ENCODE data around the gene CHCHD5. TPM values are rescaled to one million over a fixed set of nuclear protein-coding genes. Genes with fewer than 3 reads are reported as not detected.
"Not testable (repeated sequence)": the region's sequence is repeated elsewhere in the genome, so short reads cannot be mapped to it uniquely, and the experiment has no call there.

CHCHD5 gene
- polyA plus RNA-seq (2013, experiment 1 of 2), result 29.2 TPM
- 27.9 TPM for polyA plus RNA-seq (2013, experiment 2 of 2)

- Histone ChIP-seq H2BK5ac (ENCODE audit: low read length) (peak within 1 kb of the TSS; percentile 8), H3K4me3 (ENCODE audit: low read length in 2 of 2) (peak within 1 kb of the TSS; percentile 87 to 88), H3K9ac (ENCODE audit: low read depth, low read length, poor library complexity) (peak within 1 kb of the TSS; percentile 89), H2BK120ac (ENCODE audit: low read depth, low read length) (no peak within 1 kb of the TSS), H3K27ac (replicated peaks; ENCODE audit: low read length) (peak within 1 kb of the TSS; percentile 97), H3K79me1 (ENCODE audit: low read depth, low read length) (peaks cover 4% of the 10 kb centered on the region), H3K27me3 (ENCODE audit: control insufficient read depth in 3 of 3, insufficient read depth in 3 of 3, low read depth in 1 of 3, low read length in 3 of 3) (no peaks in the 10 kb centered on the region), H3K9me3 (replicated peaks in 1 of 2; ENCODE audit: control insufficient read depth in 2 of 2, insufficient read depth in 1 of 2, low read depth in 1 of 2, low read length in 2 of 2) (no peaks in the 10 kb centered on the region), H3K4me1 (ENCODE audit: control insufficient read depth in 2 of 2, insufficient read depth in 1 of 2, low read depth in 1 of 2, low read length in 2 of 2) (peaks cover 3 to 9% of the 10 kb centered on the region in 2 donors), H2BK12ac (ENCODE audit: low read length) (no peak within 1 kb of the TSS), H3K4me2 (ENCODE audit: insufficient read depth, low read length, poor library complexity, severe bottlenecking) (peak within 1 kb of the TSS; percentile 77), H3K4ac (ENCODE audit: low read length) (no peak within 1 kb of the TSS), H4K8ac (ENCODE audit: low read depth, low read length) (no peak within 1 kb of the TSS), H2AFZ (ENCODE audit: low read length) (peak within 1 kb of the TSS; percentile 92), H2AK5ac (ENCODE audit: low read depth, low read length) (no peak within 1 kb of the TSS), H3K23ac (ENCODE audit: low read depth, low read length, poor library complexity) (peak within 1 kb of the TSS; percentile 50), H4K91ac (ENCODE audit: low read depth, low read length, poor library complexity) (peak within 1 kb of the TSS; percentile 19), H3K14ac (ENCODE audit: low read length) (no peak within 1 kb of the TSS), H2BK15ac (ENCODE audit: low read length) (no peak within 1 kb of the TSS), H3K36me3 (replicated peaks in 1 of 2; ENCODE audit: control insufficient read depth in 2 of 2, insufficient read depth in 2 of 2, low read length in 2 of 2) (peaks cover 9 to 28% of the 10 kb centered on the region in 2 donors), H3K18ac (ENCODE audit: low read length) (peak within 1 kb of the TSS; percentile 89)
- no CpG with 5 or more reads among the region's 54 CpGs for WGBS, 2 donors (ENCODE audit: extremely low coverage in 2 of 2, insufficient read length in 2 of 2, insufficient replicate concordance in 1 of 2)
- peak; percentile 86 for DNase-seq (ENCODE audit: low spot score)
These were observed at the start of gene CHCHD5 for GRCh38 chr2:112584134-112584890. Gene CHCHD5, plus strand, starts transcription at chr2:112584609. Its CDS starts 39 bp downstream, at chr2:112584648.

- Histone ChIP-seq H3K27me3 (ENCODE audit: control insufficient read depth in 3 of 3, insufficient read depth in 3 of 3, low read depth in 1 of 3, low read length in 3 of 3) (no peaks in the 10 kb centered on the region), H3K4ac (ENCODE audit: low read length) (no peak overlapping the region), H2AK5ac (ENCODE audit: low read depth, low read length) (no peak overlapping the region), H3K9ac (ENCODE audit: low read depth, low read length, poor library complexity) (no peak overlapping the region), H4K91ac (ENCODE audit: low read depth, low read length, poor library complexity) (no peak overlapping the region), H2AFZ (ENCODE audit: low read length) (no peak overlapping the region), H2BK5ac (ENCODE audit: low read length) (no peak overlapping the region), H4K8ac (ENCODE audit: low read depth, low read length) (no peak overlapping the region), H3K27ac (replicated peaks; ENCODE audit: low read length) (no peak overlapping the region), H3K23ac (ENCODE audit: low read depth, low read length, poor library complexity) (no peak overlapping the region), H3K9me3 (replicated peaks in 1 of 2; ENCODE audit: control insufficient read depth in 2 of 2, insufficient read depth in 1 of 2, low read depth in 1 of 2, low read length in 2 of 2) (no peaks in the 10 kb centered on the region), H3K18ac (ENCODE audit: low read length) (no peak overlapping the region), H3K79me1 (ENCODE audit: low read depth, low read length) (no peaks in the 10 kb centered on the region), H2BK15ac (ENCODE audit: low read length) (no peak overlapping the region), H2BK12ac (ENCODE audit: low read length) (no peak overlapping the region), H3K14ac (ENCODE audit: low read length) (no peak overlapping the region), H2BK120ac (ENCODE audit: low read depth, low read length) (no peak overlapping the region), H3K4me3 (ENCODE audit: low read length in 2 of 2) (no peak overlapping the region), H3K36me3 (replicated peaks in 1 of 2; ENCODE audit: control insufficient read depth in 2 of 2, insufficient read depth in 2 of 2, low read length in 2 of 2) (peaks cover 7 to 40% of the 10 kb centered on the region in 2 donors), H3K4me1 (ENCODE audit: control insufficient read depth in 2 of 2, insufficient read depth in 1 of 2, low read depth in 1 of 2, low read length in 2 of 2) (no peaks in the 10 kb centered on the region), H3K4me2 (ENCODE audit: insufficient read depth, low read length, poor library complexity, severe bottlenecking) (no peak overlapping the region)
- no peak for DNase-seq (ENCODE audit: low spot score)
- no CpG with 5 or more reads among the region's 1 CpG for WGBS, 2 donors (ENCODE audit: extremely low coverage in 2 of 2, insufficient read length in 2 of 2, insufficient replicate concordance in 1 of 2)
These were observed 49.6 kb upstream of the CHCHD5 start for GRCh38 chr2:112534826-112535225.

- H3K79me1 ChIP-seq (ENCODE audit: low read depth, low read length); H2BK120ac ChIP-seq (ENCODE audit: low read depth, low read length); H3K14ac ChIP-seq (ENCODE audit: low read length); H2AFZ ChIP-seq (ENCODE audit: low read length); H3K4me3 ChIP-seq (ENCODE audit: low read length in 2 of 2); H2BK12ac ChIP-seq (ENCODE audit: low read length); H2BK15ac ChIP-seq (ENCODE audit: low read length); DNase-seq (ENCODE audit: low spot score); H4K8ac ChIP-seq (ENCODE audit: low read depth, low read length); H3K18ac ChIP-seq (ENCODE audit: low read length); H3K27ac ChIP-seq (replicated peaks; ENCODE audit: low read length); H3K9ac ChIP-seq (ENCODE audit: low read depth, low read length, poor library complexity); H3K23ac ChIP-seq (ENCODE audit: low read depth, low read length, poor library complexity); H4K91ac ChIP-seq (ENCODE audit: low read depth, low read length, poor library complexity); H3K4me1 ChIP-seq (ENCODE audit: control insufficient read depth in 2 of 2, insufficient read depth in 1 of 2, low read depth in 1 of 2, low read length in 2 of 2); H2BK5ac ChIP-seq (ENCODE audit: low read length); H3K4me2 ChIP-seq (ENCODE audit: insufficient read depth, low read length, poor library complexity, severe bottlenecking); H3K27me3 ChIP-seq (ENCODE audit: control insufficient read depth in 3 of 3, insufficient read depth in 3 of 3, low read depth in 1 of 3, low read length in 3 of 3); H3K9me3 ChIP-seq (replicated peaks in 1 of 2; ENCODE audit: control insufficient read depth in 2 of 2, insufficient read depth in 1 of 2, low read depth in 1 of 2, low read length in 2 of 2); H2AK5ac ChIP-seq (ENCODE audit: low read depth, low read length); H3K4ac ChIP-seq (ENCODE audit: low read length): not testable (repeated sequence)
- H3K36me3 ChIP-seq (replicated peaks in 1 of 2; ENCODE audit: control insufficient read depth in 2 of 2, insufficient read depth in 2 of 2, low read length in 2 of 2), result peaks cover 3 to 21% of the 10 kb centered on the region in 2 donors
These were observed 47.7 kb upstream of the CHCHD5 start for GRCh38 chr2:112536665-112537064.

GRCh38 chr2:112539306-112539705 lies 45.1 kb upstream of the CHCHD5 start:
- Histone ChIP-seq H3K23ac (ENCODE audit: low read depth, low read length, poor library complexity) (no peak overlapping the region), H3K4ac (ENCODE audit: low read length) (no peak overlapping the region), H3K9ac (ENCODE audit: low read depth, low read length, poor library complexity) (no peak overlapping the region), H3K4me1 (ENCODE audit: control insufficient read depth in 2 of 2, insufficient read depth in 1 of 2, low read depth in 1 of 2, low read length in 2 of 2) (peaks cover 1 to 2% of the 10 kb centered on the region in 2 donors), H2BK12ac (ENCODE audit: low read length) (no peak overlapping the region), H2BK15ac (ENCODE audit: low read length) (no peak overlapping the region), H3K4me2 (ENCODE audit: insufficient read depth, low read length, poor library complexity, severe bottlenecking) (no peak overlapping the region), H3K14ac (ENCODE audit: low read length) (no peak overlapping the region), H3K79me1 (ENCODE audit: low read depth, low read length) (no peaks in the 10 kb centered on the region), H3K36me3 (replicated peaks in 1 of 2; ENCODE audit: control insufficient read depth in 2 of 2, insufficient read depth in 2 of 2, low read length in 2 of 2) (no peaks in the 10 kb centered on the region), H3K18ac (ENCODE audit: low read length) (no peak overlapping the region), H3K27ac (replicated peaks; ENCODE audit: low read length) (no peak overlapping the region), H3K27me3 (ENCODE audit: control insufficient read depth in 3 of 3, insufficient read depth in 3 of 3, low read depth in 1 of 3, low read length in 3 of 3) (no peaks in the 10 kb centered on the region), H2AK5ac (ENCODE audit: low read depth, low read length) (no peak overlapping the region), H4K91ac (ENCODE audit: low read depth, low read length, poor library complexity) (no peak overlapping the region), H2AFZ (ENCODE audit: low read length) (no peak overlapping the region), H2BK5ac (ENCODE audit: low read length) (no peak overlapping the region), H2BK120ac (ENCODE audit: low read depth, low read length) (no peak overlapping the region), H3K4me3 (ENCODE audit: low read length in 2 of 2) (no peak overlapping the region), H3K9me3 (replicated peaks in 1 of 2; ENCODE audit: control insufficient read depth in 2 of 2, insufficient read depth in 1 of 2, low read depth in 1 of 2, low read length in 2 of 2) (no peaks in the 10 kb centered on the region), H4K8ac (ENCODE audit: low read depth, low read length) (no peak overlapping the region)
- WGBS, 2 donors (ENCODE audit: extremely low coverage in 2 of 2, insufficient read length in 2 of 2, insufficient replicate concordance in 1 of 2), result no CpG with 5 or more reads among the region's 2 CpGs
- DNase-seq (ENCODE audit: low spot score), result no peak

Data from neuronal stem cell (in vitro differentiated cells).